Smooth muscle cell (in vitro differentiated cells): Measurements from ENCODE around the gene ZBTB5. TPM values are rescaled to one million over a fixed set of nuclear protein-coding genes. Genes with fewer than 3 reads are reported as not detected.

Experiments
- DNase-seq: peaks from one replicate; lab custom pipeline; 2025; ENCODE audit not compliant: unreplicated experiment; lab: John Stamatoyannopoulos, UW
- H2AFZ ChIP-seq: fragments of 200-600 bp; sonication (generic); 2 replicates; pipeline ENCODE4 v1.6.0; 2016; ENCODE audit warnings: antibody characterized with exemption, low read depth, mild to moderate bottlenecking
- H3F3A ChIP-seq: fragments of 200-600 bp; sonication (generic); 2 replicates; pipeline ENCODE4 v1.6.0; 2017; ENCODE audit warnings: antibody characterized with exemption, low read depth
- H3K27ac ChIP-seq: fragments of 200-600 bp; sonication (generic); 2 replicates; pipeline ENCODE4 v1.5.1; 2016; ENCODE audit warnings: low read depth, mild to moderate bottlenecking
- H3K27me3 ChIP-seq: fragments of 200-600 bp; sonication (generic); 2 replicates; pipeline ENCODE4 v1.6.1; 2016; ENCODE audit warnings: low read depth, mild to moderate bottlenecking
- H3K36me3 ChIP-seq: fragments of 200-600 bp; sonication (generic); 2 replicates; pipeline ENCODE4 v1.5.1; 2016; ENCODE audit warnings: low read depth
- H3K4me1 ChIP-seq: fragments of 200-600 bp; sonication (generic); 2 replicates; pipeline ENCODE4 v1.5.1; 2016; ENCODE audit warnings: low read depth
- H3K4me2 ChIP-seq: fragments of 200-600 bp; sonication (generic); 2 replicates; pipeline ENCODE4 v1.6.0; 2016; ENCODE audit warnings: mild to moderate bottlenecking
- H3K4me3 ChIP-seq: fragments of 200-600 bp; sonication (generic); 2 replicates; pipeline ENCODE4 v1.5.1; 2016; ENCODE audit warnings: mild to moderate bottlenecking
- H3K79me2 ChIP-seq: fragments of 200-600 bp; sonication (generic); 2 replicates; pipeline ENCODE4 v1.6.0; 2016; ENCODE audit warnings: low read depth, mild to moderate bottlenecking
- H3K9ac ChIP-seq: fragments of 200-600 bp; sonication (generic); 2 replicates; pipeline ENCODE4 v1.6.0; 2016; ENCODE audit warnings: low read depth
- H3K9me3 ChIP-seq: fragments of 200-600 bp; sonication (generic); replicated peaks from 2 replicates; pipeline ENCODE4 v1.5.1; 2016; ENCODE audit warnings: low read depth
- H4K20me1 ChIP-seq: fragments of 200-600 bp; sonication (generic); 2 replicates; pipeline ENCODE4 v1.6.0; 2016; ENCODE audit warnings: low read depth
- CTCF ChIP-seq: fragments of 200-600 bp; sonication (generic); IDR thresholded peaks from 2 replicates; pipeline ENCODE4 v1.5.1; 2017; ENCODE audit warnings: borderline replicate concordance, mild to moderate bottlenecking, antibody characterized with exemption; ENCODE audit not compliant: insufficient read depth, poor library complexity, severe bottlenecking
- WGBS: methylation state at CpG from one replicate; pipeline ENCODE4 v1.1.7; 2016; ENCODE audit warnings: low lambda C conversion rate; 5-methylcytosine and 5-hydroxymethylcytosine counted together
- polyA plus RNA-seq: library from polyadenylated mRNA; unstranded; fragments of >200 nt; fragmentation: Nextera tagmentation; extraction: Ambion mirVana; gene quantifications from 2 replicates; pipeline ENCODE4 v1.2.1, GENCODE V29; 2016
- total RNA-seq: library from RNA; depleted of rRNA; stranded (reverse); fragments of >200 nt; gene quantifications from 2 replicates; pipeline ENCODE4 v1.2.3, GENCODE V29; 2014

Gene ZBTB5
- total and polyA plus RNA-seq, 2 experiments from 2014 or later: 4.3 to 21.8 TPM

- no peaks in the 10 kb centered on the region for H3F3A ChIP-seq
- no peaks in the 10 kb centered on the region for H3K27me3 ChIP-seq
- no peak for TF ChIP-seq CTCF
- no peaks in the 10 kb centered on the region for H3K79me2 ChIP-seq
- 74% methylated on average over 4 of the region's 4 CpGs for WGBS
- H3K4me1 ChIP-seq: no peaks in the 10 kb centered on the region
- H3K36me3 ChIP-seq: peaks cover 18% of the 10 kb centered on the region
- H3K9me3 ChIP-seq: no peaks in the 10 kb centered on the region
- no peak overlapping the region for H3K4me2 ChIP-seq
- no peak for DNase-seq
- H3K4me3 ChIP-seq: no peak overlapping the region
- H4K20me1 ChIP-seq: no peaks in the 10 kb centered on the region
- H3K9ac ChIP-seq: no peak overlapping the region
- no peak overlapping the region for H2AFZ ChIP-seq
- H3K27ac ChIP-seq: no peak overlapping the region
These were observed 30.8 kb upstream of the ZBTB5 start for GRCh38 chr9:37496020-37496419.

DNA sequence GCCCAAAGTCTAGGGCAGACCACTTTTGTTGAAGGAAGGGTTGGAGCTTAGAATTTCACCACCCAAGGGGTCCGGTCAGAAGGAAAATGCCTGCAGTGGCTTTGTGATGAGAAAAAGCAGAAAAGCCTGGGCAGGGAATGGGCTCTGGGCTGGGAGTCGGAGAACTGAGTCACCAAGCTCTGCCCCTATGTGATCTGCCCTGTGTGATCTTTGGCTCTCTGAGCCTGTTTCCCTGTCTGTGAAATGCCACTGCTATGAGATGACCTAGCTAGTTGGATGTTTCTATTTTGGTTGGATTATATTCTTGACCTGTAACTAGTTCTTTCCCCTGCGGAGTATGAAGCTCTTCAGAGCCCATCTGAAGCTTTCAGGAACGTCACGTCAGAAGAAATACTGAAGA lies 30.3 kb upstream of the ZBTB5 start:
- Histone ChIP-seq H3K9ac (no peak overlapping the region), H3K27ac (no peak overlapping the region), H3K4me2 (no peak overlapping the region), H3K27me3 (no peaks in the 10 kb centered on the region), H3K4me3 (no peak overlapping the region), H3K36me3 (peaks cover 23% of the 10 kb centered on the region), H3K9me3 (no peaks in the 10 kb centered on the region), H3F3A (no peaks in the 10 kb centered on the region), H3K4me1 (no peaks in the 10 kb centered on the region), H3K79me2 (no peaks in the 10 kb centered on the region), H4K20me1 (no peaks in the 10 kb centered on the region), H2AFZ (no peak overlapping the region)
- no peak for DNase-seq
- no peak for TF ChIP-seq CTCF
- WGBS: 97% methylated on average over 5 of the region's 5 CpGs

DNA sequence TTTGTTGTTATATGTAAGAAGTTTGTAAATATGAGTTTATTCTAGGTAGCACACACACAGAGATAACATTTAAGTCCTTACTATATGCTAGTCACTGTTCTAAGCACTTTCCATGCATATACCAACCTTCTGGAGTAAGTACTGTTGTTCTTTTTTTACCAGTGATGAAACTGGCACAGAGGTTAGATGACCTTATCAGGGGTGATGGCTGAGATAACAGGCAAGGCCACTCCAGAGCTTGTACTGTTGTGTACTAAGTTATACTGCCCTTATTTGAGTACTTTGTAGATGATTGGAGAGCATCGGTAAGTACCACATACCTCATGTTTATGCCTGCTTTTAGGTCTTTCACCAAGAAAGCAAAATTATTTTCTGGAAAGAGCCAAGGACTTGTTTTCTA lies 26.7 kb upstream of the ZBTB5 start:
- Histone ChIP-seq H4K20me1 (no peaks in the 10 kb centered on the region), H3K27ac (no peak overlapping the region), H3K4me2 (no peak overlapping the region), H3K4me1 (peaks cover 3% of the 10 kb centered on the region), H3K9me3 (no peaks in the 10 kb centered on the region), H3K79me2 (no peaks in the 10 kb centered on the region), H3K4me3 (no peak overlapping the region), H2AFZ (no peak overlapping the region), H3K27me3 (no peaks in the 10 kb centered on the region), H3K9ac (no peak overlapping the region), H3K36me3 (peaks cover 23% of the 10 kb centered on the region), H3F3A (no peaks in the 10 kb centered on the region)
- DNase-seq: no peak
- TF ChIP-seq CTCF: no peak
- WGBS: 100% methylated on average over 1 of the region's 1 CpG
